ENCODE measurements around the gene CASP10. TPM values are rescaled to one million over a fixed set of nuclear protein-coding genes. Genes with fewer than 3 reads are reported as not detected.

Gene CASP10
- total and polyA plus RNA-seq, 2 of the 13 experiments (the other 11 are each of a cell fraction or from before 2014, with no cell fraction given) = 22.2 to 23.8 TPM

DNA sequence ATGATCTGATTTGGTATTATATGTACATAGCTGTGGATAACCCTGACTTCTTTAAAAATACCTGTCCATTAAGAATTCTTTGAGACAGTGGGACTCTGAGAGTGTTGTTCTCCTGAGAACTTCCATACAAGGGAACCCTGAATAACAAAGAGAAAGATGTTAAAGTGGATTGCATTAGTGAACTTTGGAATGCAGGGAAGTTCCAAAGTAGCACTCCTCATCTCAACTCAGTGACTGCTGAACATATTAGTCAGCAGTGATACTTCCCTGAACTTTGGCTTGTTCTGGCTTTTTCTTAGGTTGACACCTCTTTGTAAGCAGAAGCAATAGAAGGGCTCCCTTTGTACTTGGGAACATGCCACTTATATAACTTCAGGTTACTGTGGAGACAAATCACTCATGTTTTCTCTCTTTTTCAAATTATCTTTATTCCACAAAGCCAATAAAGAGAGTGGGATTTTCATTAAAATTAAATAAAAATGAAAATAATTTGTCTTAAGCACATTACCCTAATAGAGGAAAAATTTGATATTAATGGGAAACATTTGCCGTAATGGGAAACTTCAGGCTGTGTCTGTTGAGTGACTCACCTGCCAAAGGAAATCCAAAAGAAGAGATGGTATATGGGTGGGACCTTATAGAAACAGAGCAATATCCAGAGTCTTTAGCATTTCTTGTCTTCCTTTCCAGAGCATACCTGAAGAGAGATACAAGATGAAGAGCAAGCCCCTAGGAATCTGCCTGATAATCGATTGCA lies 33.7 kb upstream of the CASP10 start (continued):
- TF ChIP-seq, protein P1, sequence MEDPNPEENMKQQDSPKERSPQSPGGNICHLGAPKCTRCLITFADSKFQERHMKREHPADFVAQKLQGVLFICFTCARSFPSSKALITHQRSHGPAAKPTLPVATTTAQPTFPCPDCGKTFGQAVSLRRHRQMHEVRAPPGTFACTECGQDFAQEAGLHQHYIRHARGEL (CRISPR knock-in tag; IDR thresholded peaks at IDR 0.05) = no peak
- TF ChIP-seq, protein P2, sequence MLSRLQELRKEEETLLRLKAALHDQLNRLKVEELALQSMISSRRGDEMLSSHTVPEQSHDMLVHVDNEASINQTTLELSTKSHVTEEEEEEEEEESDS (CRISPR knock-in tag; IDR thresholded peaks at IDR 0.05; ENCODE audit: borderline replicate concordance) = no peak
- no peak for TF ChIP-seq CAMTA2 (CRISPR knock-in tag; IDR thresholded peaks at IDR 0.05; ENCODE audit: borderline replicate concordance)
- no peak for TF ChIP-seq SNAPC2 (CRISPR knock-in tag; IDR thresholded peaks at IDR 0.05)
- no peak for TF ChIP-seq PAWR (CRISPR knock-in tag; IDR thresholded peaks at IDR 0.05; ENCODE audit: borderline replicate concordance)
- TF ChIP-seq PHF8 (CRISPR knock-in tag; IDR thresholded peaks at IDR 0.05) = no peak
- no peak for TF ChIP-seq SSRP1 (CRISPR knock-in tag; IDR thresholded peaks at IDR 0.05)
- TF ChIP-seq HNRNPK (IDR thresholded peaks at IDR 0.05; ENCODE audit: low read depth, low read length, poor library complexity, severe bottlenecking) = no peak
- peak; percentile 39; the same call in 1 of the 2 replicates for TF ChIP-seq SALL1 (CRISPR knock-in tag; IDR thresholded peaks at IDR 0.05)
- TF ChIP-seq HHEX (CRISPR knock-in tag; IDR thresholded peaks at IDR 0.05) = no peak
- no peak for TF ChIP-seq GATAD1 (CRISPR knock-in tag; IDR thresholded peaks at IDR 0.05)
- no peak for TF ChIP-seq SP4 (CRISPR knock-in tag; IDR thresholded peaks at IDR 0.05)
- TF ChIP-seq ATF7 (IDR thresholded peaks at IDR 0.05) = no peak
- TF ChIP-seq ATF7 (CRISPR knock-in tag; IDR thresholded peaks at IDR 0.05) = no peak
- no peak for TF ChIP-seq ZNF780A (CRISPR knock-in tag; IDR thresholded peaks at IDR 0.05)
- TF ChIP-seq ZNF782 (CRISPR knock-in tag; IDR thresholded peaks at IDR 0.05; ENCODE audit: borderline replicate concordance) = no peak
- TF ChIP-seq ZNF225 (CRISPR knock-in tag; IDR thresholded peaks at IDR 0.05) = no peak
- TF ChIP-seq CEBPG (CRISPR knock-in tag; IDR thresholded peaks at IDR 0.05) = peak; percentile 84
- TF ChIP-seq DR1 (CRISPR knock-in tag; IDR thresholded peaks at IDR 0.05) = no peak
- no peak for TF ChIP-seq NCOA5 (CRISPR knock-in tag; IDR thresholded peaks at IDR 0.05)
- TF ChIP-seq, protein P3, sequence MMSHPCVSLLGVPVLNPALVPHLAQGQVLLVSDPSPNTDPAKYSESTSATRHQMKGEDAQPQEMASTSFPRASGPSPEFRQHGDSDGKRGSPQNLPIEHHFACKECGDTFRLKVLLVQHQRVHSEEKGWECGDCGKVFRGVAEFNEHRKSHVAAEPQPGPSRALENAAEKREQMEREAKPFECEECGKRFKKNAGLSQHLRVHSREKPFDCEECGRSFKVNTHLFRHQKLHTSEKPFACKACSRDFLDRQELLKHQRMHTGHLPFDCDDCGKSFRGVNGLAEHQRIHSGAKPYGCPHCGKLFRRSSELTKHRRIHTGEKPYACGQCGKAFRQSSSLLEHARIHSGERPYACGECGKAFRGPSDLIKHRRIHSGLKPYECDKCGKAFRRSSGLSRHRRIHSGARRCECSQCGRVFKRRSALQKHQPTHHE (CRISPR knock-in tag; IDR thresholded peaks at IDR 0.05; ENCODE audit: borderline replicate concordance) = no peak
- TF ChIP-seq ZNF432 (CRISPR knock-in tag; IDR thresholded peaks at IDR 0.05; ENCODE audit: borderline replicate concordance) = no peak
- peak; percentile 32; the same call in 1 of the 2 replicates for TF ChIP-seq POLR2G (IDR thresholded peaks at IDR 0.05; ENCODE audit: low read depth, low read length)
- TF ChIP-seq, protein P4, sequence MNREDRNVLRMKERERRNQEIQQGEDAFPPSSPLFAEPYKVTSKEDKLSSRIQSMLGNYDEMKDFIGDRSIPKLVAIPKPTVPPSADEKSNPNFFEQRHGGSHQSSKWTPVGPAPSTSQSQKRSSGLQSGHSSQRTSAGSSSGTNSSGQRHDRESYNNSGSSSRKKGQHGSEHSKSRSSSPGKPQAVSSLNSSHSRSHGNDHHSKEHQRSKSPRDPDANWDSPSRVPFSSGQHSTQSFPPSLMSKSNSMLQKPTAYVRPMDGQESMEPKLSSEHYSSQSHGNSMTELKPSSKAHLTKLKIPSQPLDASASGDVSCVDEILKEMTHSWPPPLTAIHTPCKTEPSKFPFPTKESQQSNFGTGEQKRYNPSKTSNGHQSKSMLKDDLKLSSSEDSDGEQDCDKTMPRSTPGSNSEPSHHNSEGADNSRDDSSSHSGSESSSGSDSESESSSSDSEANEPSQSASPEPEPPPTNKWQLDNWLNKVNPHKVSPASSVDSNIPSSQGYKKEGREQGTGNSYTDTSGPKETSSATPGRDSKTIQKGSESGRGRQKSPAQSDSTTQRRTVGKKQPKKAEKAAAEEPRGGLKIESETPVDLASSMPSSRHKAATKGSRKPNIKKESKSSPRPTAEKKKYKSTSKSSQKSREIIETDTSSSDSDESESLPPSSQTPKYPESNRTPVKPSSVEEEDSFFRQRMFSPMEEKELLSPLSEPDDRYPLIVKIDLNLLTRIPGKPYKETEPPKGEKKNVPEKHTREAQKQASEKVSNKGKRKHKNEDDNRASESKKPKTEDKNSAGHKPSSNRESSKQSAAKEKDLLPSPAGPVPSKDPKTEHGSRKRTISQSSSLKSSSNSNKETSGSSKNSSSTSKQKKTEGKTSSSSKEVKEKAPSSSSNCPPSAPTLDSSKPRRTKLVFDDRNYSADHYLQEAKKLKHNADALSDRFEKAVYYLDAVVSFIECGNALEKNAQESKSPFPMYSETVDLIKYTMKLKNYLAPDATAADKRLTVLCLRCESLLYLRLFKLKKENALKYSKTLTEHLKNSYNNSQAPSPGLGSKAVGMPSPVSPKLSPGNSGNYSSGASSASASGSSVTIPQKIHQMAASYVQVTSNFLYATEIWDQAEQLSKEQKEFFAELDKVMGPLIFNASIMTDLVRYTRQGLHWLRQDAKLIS (CRISPR knock-in tag; IDR thresholded peaks at IDR 0.05) = no peak
- no peak for TF ChIP-seq ARID2 (CRISPR knock-in tag; IDR thresholded peaks at IDR 0.05; ENCODE audit: borderline replicate concordance)
- TF ChIP-seq, protein P5, sequence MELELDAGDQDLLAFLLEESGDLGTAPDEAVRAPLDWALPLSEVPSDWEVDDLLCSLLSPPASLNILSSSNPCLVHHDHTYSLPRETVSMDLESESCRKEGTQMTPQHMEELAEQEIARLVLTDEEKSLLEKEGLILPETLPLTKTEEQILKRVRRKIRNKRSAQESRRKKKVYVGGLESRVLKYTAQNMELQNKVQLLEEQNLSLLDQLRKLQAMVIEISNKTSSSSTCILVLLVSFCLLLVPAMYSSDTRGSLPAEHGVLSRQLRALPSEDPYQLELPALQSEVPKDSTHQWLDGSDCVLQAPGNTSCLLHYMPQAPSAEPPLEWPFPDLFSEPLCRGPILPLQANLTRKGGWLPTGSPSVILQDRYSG (CRISPR knock-in tag; IDR thresholded peaks at IDR 0.05) = no peak

All from HepG2 (cell line).